ENCODE measurements around the gene CALHM4.

Gene CALHM4

GRCh38 chr6:116513224-116513875, 40.2 kb upstream of the CALHM4 start:
- DNase-seq (ENCODE audit: low read depth) = no peak
- TF ChIP-seq CTCF (IDR thresholded peaks at IDR 0.05; ENCODE audit: control insufficient read depth, extremely low read depth, insufficient read depth) = no peak
- no peak overlapping the region for H3K4me3 ChIP-seq (ENCODE audit: low read depth, low read length)

GRCh38 chr6:116514111-116514510, 39.4 kb upstream of the CALHM4 start:
- no peak for TF ChIP-seq CTCF (IDR thresholded peaks at IDR 0.05; ENCODE audit: control insufficient read depth, extremely low read depth, insufficient read depth)
- DNase-seq (ENCODE audit: low read depth) = no peak
- no peak overlapping the region for H3K4me3 ChIP-seq (ENCODE audit: low read depth, low read length)

- TF ChIP-seq CTCF (IDR thresholded peaks at IDR 0.05; ENCODE audit: control insufficient read depth, extremely low read depth, insufficient read depth) = no peak
- H3K4me3 ChIP-seq (ENCODE audit: low read depth, low read length) = no peak overlapping the region
- DNase-seq (ENCODE audit: low read depth) = no peak
These were observed 38.4 kb upstream of the CALHM4 start for GRCh38 chr6:116515141-116515540.

- DNase-seq (ENCODE audit: low read depth) = no peak
- no peak overlapping the region for H3K4me3 ChIP-seq (ENCODE audit: low read depth, low read length)
- no peak for TF ChIP-seq CTCF (IDR thresholded peaks at IDR 0.05; ENCODE audit: control insufficient read depth, extremely low read depth, insufficient read depth)
These were observed 34.8 kb upstream of the CALHM4 start for GRCh38 chr6:116518621-116519368.

GRCh38 chr6:116522896-116523295, 30.7 kb upstream of the CALHM4 start:
- no peak for DNase-seq (ENCODE audit: low read depth)
- no peak for TF ChIP-seq CTCF (IDR thresholded peaks at IDR 0.05; ENCODE audit: control insufficient read depth, extremely low read depth, insufficient read depth)
- no peak overlapping the region for H3K4me3 ChIP-seq (ENCODE audit: low read depth, low read length)

- TF ChIP-seq CTCF (IDR thresholded peaks at IDR 0.05; ENCODE audit: control insufficient read depth, extremely low read depth, insufficient read depth) = no peak
- H3K4me3 ChIP-seq (ENCODE audit: low read depth, low read length) = no peak overlapping the region
- no peak for DNase-seq (ENCODE audit: low read depth)
These were observed 29.3 kb upstream of the CALHM4 start for GRCh38 chr6:116524236-116524635.

All from LNCaP clone FGC (cell line).